Retinal pigment epithelial cell (primary cell): ENCODE data around the gene SETD1B.

ENCODE experiments used
- DNase-seq: peaks from one replicate; pipeline ENCODE4 v3.0.0-alpha.2; 2010; ENCODE audit warnings: low read depth
- H3K4me3 ChIP-seq: 2 replicates; pipeline ENCODE4 v1.5.1; 2011; ENCODE audit warnings: mild to moderate bottlenecking, low read length, control low read depth, moderate library complexity
- CTCF ChIP-seq: conservative IDR thresholded peaks from 2 replicates; pipeline ENCODE4 v1.5.1; 2011; ENCODE audit warnings: low read depth, low read length, control low read depth, inconsistent platforms

SETD1B gene

GRCh38 chr12:121828306-121828705 lies 24.5 kb downstream of the SETD1B start:
- no peak for DNase-seq
- TF ChIP-seq CTCF = no peak
- H3K4me3 ChIP-seq = no peak overlapping the region

- no peak for DNase-seq
- no peak for TF ChIP-seq CTCF
- H3K4me3 ChIP-seq = no peak overlapping the region
Measured at GRCh38 chr12:121828826-121829225, 25.0 kb downstream of the SETD1B start.

- no peak for DNase-seq
- no peak overlapping the region for H3K4me3 ChIP-seq
- no peak for TF ChIP-seq CTCF
Measured at GRCh38 chr12:121829250-121829918, 25.6 kb downstream of the SETD1B start.

GRCh38 chr12:121830134-121830533 lies 26.3 kb downstream of the SETD1B start:
- no peak overlapping the region for H3K4me3 ChIP-seq
- TF ChIP-seq CTCF = no peak
- DNase-seq = no peak

- no peak for TF ChIP-seq CTCF
Measured at GRCh38 chr12:121830588-121831265, 26.9 kb downstream of the SETD1B start.

GRCh38 chr12:121831571-121832245 lies 27.9 kb downstream of the SETD1B start:
- DNase-seq = no peak
- TF ChIP-seq CTCF = no peak
- H3K4me3 ChIP-seq = no peak overlapping the region

More at GRCh38 chr12:121830588-121831265, 26.9 kb downstream of the SETD1B start:
- no peak for DNase-seq
- H3K4me3 ChIP-seq = no peak overlapping the region
